ENCODE measurements around the gene TMEM181. TPM values are rescaled to one million over a fixed set of nuclear protein-coding genes. Genes with fewer than 3 reads are reported as not detected.
A peak's percentile ranks its signal among the peaks of the same experiment; 100 is the strongest.

Gene TMEM181
- total and polyA plus RNA-seq, 2 of the 13 experiments (the other 11 are each of a cell fraction or from before 2014, with no cell fraction given): 59.1 to 108 TPM

GRCh38 chr6:158629367-158630221 is 69.7 kb downstream of the TMEM181 start (continued):
- TF ChIP-seq FOXK1 (CRISPR knock-in tag; IDR thresholded peaks at IDR 0.05; ENCODE audit: borderline replicate concordance, low read depth) (peak; percentile 39; the same call in 1 of the 2 replicates), ZNF510 (CRISPR knock-in tag; IDR thresholded peaks at IDR 0.05; ENCODE audit: low read depth) (no peak), ZNF572 (CRISPR knock-in tag; IDR thresholded peaks at IDR 0.05) (no peak), AFF4 (CRISPR knock-in tag; IDR thresholded peaks at IDR 0.05) (no peak), AKAP8 (CRISPR knock-in tag; IDR thresholded peaks at IDR 0.05) (0 out of 2 replicates have a peak, but pooled peaks have one; percentile 57), MYC (CRISPR knock-in tag; IDR thresholded peaks at IDR 0.05; ENCODE audit: borderline replicate concordance) (peak; percentile 5; the same call in 1 of the 2 replicates), ZNF136 (CRISPR knock-in tag; IDR thresholded peaks at IDR 0.05; ENCODE audit: low read depth) (0 out of 2 replicates have a peak, but pooled peaks have one; percentile 51), ZNF331 (CRISPR knock-in tag; IDR thresholded peaks at IDR 0.05) (0 out of 2 replicates have a peak, but pooled peaks have one; percentile 9), ARID5B (CRISPR knock-in tag; IDR thresholded peaks at IDR 0.05) (0 out of 2 replicates have a peak, but pooled peaks have one; percentile 38), ZFY (CRISPR knock-in tag; IDR thresholded peaks at IDR 0.05) (peak; percentile 24; the same call in 1 of the 2 replicates), ZNF788 (CRISPR knock-in tag; IDR thresholded peaks at IDR 0.05; ENCODE audit: borderline replicate concordance) (peak; percentile 37; the same call in 1 of the 2 replicates), ZNF558 (CRISPR knock-in tag; IDR thresholded peaks at IDR 0.05; ENCODE audit: borderline replicate concordance) (0 out of 2 replicates have a peak, but pooled peaks have one; percentile 63), ZSCAN29 (CRISPR knock-in tag; conservative IDR thresholded peaks at IDR 0.05) (0 out of 2 replicates have a peak, but pooled peaks have one; percentile 18), SOX5 (CRISPR knock-in tag; IDR thresholded peaks at IDR 0.05; ENCODE audit: borderline replicate concordance) (0 out of 2 replicates have a peak, but pooled peaks have one; percentile 36), ZNF280D (CRISPR knock-in tag; IDR thresholded peaks at IDR 0.05) (0 out of 2 replicates have a peak, but pooled peaks have one; percentile 30), MIER2 (CRISPR knock-in tag; IDR thresholded peaks at IDR 0.05) (0 out of 2 replicates have a peak, but pooled peaks have one; percentile 18), CBX2 (IDR thresholded peaks at IDR 0.05; ENCODE audit: low read depth, low read length) (no peak), CBX2 (CRISPR knock-in tag; IDR thresholded peaks at IDR 0.05; ENCODE audit: low read depth) (no peak)

Measured in HepG2 (cell line).